Heart left ventricle (tissue), 16 donors: Measurements from ENCODE around the gene ITIH6. TPM values are rescaled to one million over a fixed set of nuclear protein-coding genes. Genes with fewer than 3 reads are reported as not detected.

Experiments used
- ATAC-seq, 4 donors: fragments of 200-7000 bp; cut with Tn5 transposase; one replicate each; pipeline ENCODE4 v1.9.1; 2020 to 2022; ENCODE audit warnings: moderate library complexity in 4 of 4, mild to moderate bottlenecking in 3 of 4, moderate number of reproducible peaks in 1 of 4
- DNase-seq, 5 donors: peaks; one replicate each; pipeline ENCODE4 v3.0.0-alpha.2; 2020
- H3K27ac ChIP-seq, 12 donors: fragments of 200-600 bp; sonication (generic) in 4 of 12; one replicate each; pipeline versions ENCODE4 v1.5.0 to v1.8.0; 2016 to 2022; ENCODE audit warnings: mild to moderate bottlenecking in 2 of 12
- H3K27me3 ChIP-seq, 9 donors: fragments of 200-600 bp; sonication (generic) in 2 of 9; one replicate each; pipeline versions ENCODE4 v1.5.1 to v1.8.0; 2016 to 2022; ENCODE audit warnings: mild to moderate bottlenecking in 3 of 9
- H3K36me3 ChIP-seq, 9 donors: fragments of 200-600 bp; sonication (generic) in 2 of 9; one replicate each; pipeline versions ENCODE4 v1.5.0 to v1.8.0; 2018 to 2022; ENCODE audit warnings: mild to moderate bottlenecking in 2 of 9
- H3K4me1 ChIP-seq, 12 donors: fragments of 200-600 bp; sonication (generic) in 4 of 12; one replicate each; pipeline versions ENCODE4 v1.5.0 to v1.8.0; 2016 to 2022; ENCODE audit warnings: mild to moderate bottlenecking in 3 of 12
- H3K4me3 ChIP-seq, 12 donors: fragments of 200-600 bp; sonication (generic) in 4 of 12; one replicate each; pipeline versions ENCODE4 v1.5.0 to v1.8.0; 2017 to 2022; ENCODE audit warnings: mild to moderate bottlenecking in 9 of 12, moderate library complexity in 4 of 12
- H3K9me3 ChIP-seq, 12 donors: fragments of 200-600 bp; sonication (generic) in 4 of 12; one replicate each; pipeline versions ENCODE4 v1.5.0 to v1.8.0; 2016 to 2022; ENCODE audit warnings: mild to moderate bottlenecking in 1 of 12
- POLR2A ChIP-seq, 2 donors: fragments of 450-650 bp; IDR thresholded peaks; one replicate each; pipeline ENCODE4 v1.6.1; 2017; ENCODE audit warnings: antibody characterized with exemption in 2 of 2, mild to moderate bottlenecking in 2 of 2, moderate library complexity in 2 of 2
- WGBS, 4 donors: extraction: QIAGEN DNeasy Blood & Tissue Kit in 2 of 4; methylation state at CpG; one replicate each; pipeline versions ENCODE4 v1.1.5 to v1.1.7; 2013 to 2018; 5-methylcytosine and 5-hydroxymethylcytosine counted together
- intact Hi-C, 10 donors: fragments of 100-400 bp; cut with DNase I; formaldehyde crosslinking; loops; one replicate each; pipeline versions ENCODE4 v1.11.1 to v1.14.2; 2022
- polyA plus RNA-seq, 2 donors: library from polyadenylated mRNA; stranded (reverse); fragments of 200-250 nt; gene quantifications; one replicate each; pipeline ENCODE4 v1.2.3, GENCODE V29; 2013
- total RNA-seq, 9 donors: library from RNA; depleted of rRNA in 2 of 9; stranded (reverse); fragments of >200 nt in 2 of 9; fragmentation: NEBNext Ultra II Directional in 3 of 9; extraction: Animal tissue kit (Norgen Biotek cat#: 25700) in 3 of 9; gene quantifications; one replicate each; pipeline versions ENCODE4 v1.1.0 to v1.2.4, GENCODE V29; 2016 to 2023
- TF ChIP-seq, protein P1 (sequence below), 12 donors: fragments of 200-600 bp; sonication (generic) in 4 of 12; IDR thresholded peaks; one replicate each; pipeline versions ENCODE4 v1.5.0 to v1.8.0; 2018 to 2022; ENCODE audit warnings: antibody characterized with exemption in 12 of 12, mild to moderate bottlenecking in 5 of 12
- donor health status: ischemic (EF 13 %, LVEDD 7.1; RV severe dilation, severe dysfunction).
- donor health status: healthy with polysubstance abuse.
- donor health status: DM: no; HTN: yes; CAD: no.
- donor health status: DM: no; HTN: no; CAD: no.
- donor health status: ischemic (EF 25% LVEDD 6.9; RV normal size, moderate dysfunction).
- donor health status: ischemic (EF 25% LVEDD 5.7; RV mildly dilated, moderate dysfunction).
- donor health status: healthy.
- donor health status: DM: yes; HTN: yes; CAD: no.
- donor health status: ischemic (EF 35%, LVEDD 5.7; RV mildly dilated, moderate dysfunction).
- donor health status: nonischemic (EF 11% LVEDD 7.7; RV severe dilation, severe dysfunction).
- donor health status: DM: yes; HTN: yes; CAD: no.
- donor health status: PGD.
- donor health status: ischemic (EF 29% LVEDD 5.4; RV normal size, mild dysfunction).
- donor health status: nonischemic (EF 23%, LVEDD 6.1; RV moderate dilation, normal function).

Gene ITIH6
- total and polyA plus RNA-seq, 11 donors = not detected

GRCh38 chrX:54838583-54838982 lies 40.5 kb upstream of the ITIH6 start:
- intact Hi-C loops = no loop called here
- H3K4me3 ChIP-seq = no peak overlapping the region
- no peak for DNase-seq
- WGBS, 4 donors = 67 to 95% (median 80%) methylated on average over 3 of the region's 3 CpGs
- H3K9me3 ChIP-seq = no peaks in the 10 kb centered on the region
- no peaks in the 10 kb centered on the region for H3K4me1 ChIP-seq
- no peak for ATAC-seq
- peaks cover 0 to 6% (median 0%) of the 10 kb centered on the region in 9 donors for H3K27me3 ChIP-seq
- TF ChIP-seq, protein P1, sequence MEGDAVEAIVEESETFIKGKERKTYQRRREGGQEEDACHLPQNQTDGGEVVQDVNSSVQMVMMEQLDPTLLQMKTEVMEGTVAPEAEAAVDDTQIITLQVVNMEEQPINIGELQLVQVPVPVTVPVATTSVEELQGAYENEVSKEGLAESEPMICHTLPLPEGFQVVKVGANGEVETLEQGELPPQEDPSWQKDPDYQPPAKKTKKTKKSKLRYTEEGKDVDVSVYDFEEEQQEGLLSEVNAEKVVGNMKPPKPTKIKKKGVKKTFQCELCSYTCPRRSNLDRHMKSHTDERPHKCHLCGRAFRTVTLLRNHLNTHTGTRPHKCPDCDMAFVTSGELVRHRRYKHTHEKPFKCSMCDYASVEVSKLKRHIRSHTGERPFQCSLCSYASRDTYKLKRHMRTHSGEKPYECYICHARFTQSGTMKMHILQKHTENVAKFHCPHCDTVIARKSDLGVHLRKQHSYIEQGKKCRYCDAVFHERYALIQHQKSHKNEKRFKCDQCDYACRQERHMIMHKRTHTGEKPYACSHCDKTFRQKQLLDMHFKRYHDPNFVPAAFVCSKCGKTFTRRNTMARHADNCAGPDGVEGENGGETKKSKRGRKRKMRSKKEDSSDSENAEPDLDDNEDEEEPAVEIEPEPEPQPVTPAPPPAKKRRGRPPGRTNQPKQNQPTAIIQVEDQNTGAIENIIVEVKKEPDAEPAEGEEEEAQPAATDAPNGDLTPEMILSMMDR (IDR thresholded peaks at IDR 0.05) = no peak
- TF ChIP-seq POLR2A (IDR thresholded peaks at IDR 0.05) = no peak
- H3K27ac ChIP-seq = no peak overlapping the region
- no peaks in the 10 kb centered on the region for H3K36me3 ChIP-seq

DNA sequence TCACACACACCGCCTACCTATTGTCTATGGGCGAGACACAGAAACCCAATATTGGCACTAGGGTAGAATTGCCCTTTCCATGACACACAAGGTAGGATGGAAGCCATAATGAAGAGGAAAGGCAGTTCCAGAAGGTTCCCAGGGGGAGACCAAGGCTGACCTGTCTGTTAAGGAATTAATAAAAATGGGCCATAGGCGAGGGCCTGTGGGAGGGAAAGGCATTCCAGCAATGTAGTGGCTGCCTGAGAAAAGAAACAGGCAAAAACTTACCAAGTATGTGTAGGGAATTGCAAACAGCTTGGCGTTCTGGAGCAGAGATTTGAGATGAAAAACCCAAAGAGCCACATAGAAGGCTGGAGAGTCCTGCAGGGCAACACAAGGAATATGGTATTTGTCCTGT lies 28.5 kb upstream of the ITIH6 start:
- DNase-seq = no peak
- Histone ChIP-seq H3K4me3 (no peak overlapping the region), H3K27me3 (no peaks in the 10 kb centered on the region), H3K36me3 (no peaks in the 10 kb centered on the region), H3K27ac (no peak overlapping the region), H3K9me3 (no peaks in the 10 kb centered on the region), H3K4me1 (no peaks in the 10 kb centered on the region)
- TF ChIP-seq POLR2A (IDR thresholded peaks at IDR 0.05) = no peak
- TF ChIP-seq, protein P1 (IDR thresholded peaks at IDR 0.05) = no peak
- 61 to 84% (median 77%) methylated on average over 4 of the region's 4 CpGs for WGBS, 4 donors
- intact Hi-C loops = no loop called here
- ATAC-seq = no peak

DNA sequence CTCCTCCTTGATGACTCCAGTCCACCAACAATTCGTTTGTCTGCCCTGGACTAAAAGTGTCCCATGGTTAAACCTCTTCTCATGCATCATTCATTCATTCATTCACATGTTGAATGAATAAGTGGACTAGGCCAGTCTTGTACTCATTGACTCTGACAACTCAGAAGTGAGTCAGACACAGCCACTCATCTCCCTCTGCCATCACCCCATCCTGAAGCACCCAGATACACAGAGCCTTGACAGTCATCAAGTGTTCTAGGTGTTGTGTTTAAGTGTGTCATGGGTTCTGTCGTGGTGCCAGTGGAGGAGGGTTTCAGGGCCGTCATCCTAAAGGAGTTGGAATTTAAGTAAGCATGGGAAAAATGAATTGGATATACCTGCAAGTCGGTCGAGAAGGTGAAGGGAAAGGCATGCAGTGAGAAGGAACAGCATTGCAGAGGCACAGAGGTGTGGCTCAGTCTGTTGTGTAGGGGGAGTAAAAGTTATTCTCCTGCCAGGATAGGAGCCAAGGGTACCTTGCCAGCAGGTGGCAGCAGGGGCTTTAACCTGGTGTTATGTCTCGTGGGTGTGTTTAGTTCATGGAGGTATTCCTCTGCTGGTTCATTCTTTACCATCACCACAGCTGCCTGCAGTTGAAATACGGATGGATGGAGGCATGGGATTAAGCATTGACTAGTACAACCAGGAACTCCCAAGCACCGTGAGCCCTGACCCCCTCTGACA lies 27.8 kb upstream of the ITIH6 start:
- no peak for DNase-seq
- WGBS, 4 donors = 67 to 78% (median 73%) methylated on average over 8 of the region's 8 CpGs
- Histone ChIP-seq H3K27me3 (no peaks in the 10 kb centered on the region), H3K36me3 (no peaks in the 10 kb centered on the region), H3K9me3 (no peaks in the 10 kb centered on the region), H3K27ac (no peak overlapping the region), H3K4me3 (no peak overlapping the region), H3K4me1 (no peaks in the 10 kb centered on the region)
- TF ChIP-seq, protein P1 (IDR thresholded peaks at IDR 0.05) = no peak
- TF ChIP-seq POLR2A (IDR thresholded peaks at IDR 0.05) = no peak
- intact Hi-C loops = no loop called here
- ATAC-seq = no peak

DNA sequence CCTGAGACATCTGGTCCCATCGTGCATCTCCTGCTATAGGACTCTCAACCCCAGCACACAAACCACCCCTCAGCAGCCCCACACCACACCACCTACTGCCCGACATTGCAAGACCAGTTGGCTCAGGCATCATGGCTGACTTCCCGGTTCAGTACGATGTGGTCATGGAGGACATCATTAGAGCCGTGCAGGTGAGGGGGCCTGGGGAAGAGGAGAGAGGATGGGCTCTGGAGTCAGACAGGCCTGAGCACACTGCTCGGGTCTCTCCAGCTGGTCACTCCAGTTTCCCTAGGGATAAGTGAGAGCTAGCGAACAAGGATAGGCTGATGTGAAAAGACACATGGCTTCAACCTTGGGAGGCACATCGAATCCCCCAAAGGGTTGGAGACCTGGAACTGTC lies 26.7 kb upstream of the ITIH6 start:
- intact Hi-C loops = no loop called here
- 81 to 96% (median 90%) methylated on average over 8 of the region's 8 CpGs for WGBS, 4 donors
- DNase-seq = no peak
- TF ChIP-seq, protein P1 (IDR thresholded peaks at IDR 0.05) = no peak
- no peak for TF ChIP-seq POLR2A (IDR thresholded peaks at IDR 0.05)
- Histone ChIP-seq H3K27ac (no peak overlapping the region), H3K4me1 (no peaks in the 10 kb centered on the region), H3K9me3 (no peaks in the 10 kb centered on the region), H3K36me3 (no peaks in the 10 kb centered on the region), H3K4me3 (no peak overlapping the region), H3K27me3 (no peaks in the 10 kb centered on the region)
- ATAC-seq = no peak
